ENCODE measurements around the gene DHX36.

The DHX36 gene

DNA sequence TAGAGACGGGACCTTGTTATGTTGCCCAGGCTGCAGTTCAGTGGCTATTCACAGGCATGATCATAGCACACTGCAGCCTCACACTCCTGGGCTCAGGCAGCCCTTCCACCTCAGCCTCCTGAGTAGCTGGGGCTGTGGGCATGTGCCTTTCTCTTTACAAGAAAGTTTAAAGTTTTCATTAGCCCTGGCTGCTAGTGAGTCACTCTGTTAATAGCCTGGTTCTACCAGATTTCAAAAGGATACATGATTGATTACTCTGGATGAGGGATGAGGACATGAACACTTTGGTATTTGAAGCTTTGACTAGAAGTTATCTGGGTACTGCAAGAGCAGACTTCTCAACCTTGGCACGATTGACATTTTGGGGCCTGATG is 95.1 kb downstream of the DHX36 start:
- CTCF ChIA-PET: interaction anchor here (1.0 kb wide), 1 partner anchor 25 kb away, joined by 3 read pairs; no protein-coding TSS in a partner anchor
- no peak for TF ChIP-seq TARDBP (IDR thresholded peaks at IDR 0.05)
- no peak for TF ChIP-seq FOXK2 (IDR thresholded peaks at IDR 0.05)
- no peak for TF ChIP-seq ELF4 (IDR thresholded peaks at IDR 0.05)
- TF ChIP-seq SUZ12 (IDR thresholded peaks at IDR 0.05): no peak
- TF ChIP-seq LEF1 (IDR thresholded peaks at IDR 0.05; ENCODE audit: borderline replicate concordance): no peak
- TF ChIP-seq, protein P1, sequence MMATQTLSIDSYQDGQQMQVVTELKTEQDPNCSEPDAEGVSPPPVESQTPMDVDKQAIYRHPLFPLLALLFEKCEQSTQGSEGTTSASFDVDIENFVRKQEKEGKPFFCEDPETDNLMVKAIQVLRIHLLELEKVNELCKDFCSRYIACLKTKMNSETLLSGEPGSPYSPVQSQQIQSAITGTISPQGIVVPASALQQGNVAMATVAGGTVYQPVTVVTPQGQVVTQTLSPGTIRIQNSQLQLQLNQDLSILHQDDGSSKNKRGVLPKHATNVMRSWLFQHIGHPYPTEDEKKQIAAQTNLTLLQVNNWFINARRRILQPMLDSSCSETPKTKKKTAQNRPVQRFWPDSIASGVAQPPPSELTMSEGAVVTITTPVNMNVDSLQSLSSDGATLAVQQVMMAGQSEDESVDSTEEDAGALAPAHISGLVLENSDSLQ (IDR thresholded peaks at IDR 0.05): no peak
- no peak for TF ChIP-seq FOXA1 (IDR thresholded peaks at IDR 0.05)
- no peak for TF ChIP-seq FOXM1 (IDR thresholded peaks at IDR 0.05; ENCODE audit: borderline replicate concordance)
- TF ChIP-seq BHLHE40 (IDR thresholded peaks at IDR 0.05; ENCODE audit: borderline replicate concordance): no peak
- TF ChIP-seq SP1 (IDR thresholded peaks at IDR 0.05): no peak
- no peak for TF ChIP-seq HDGF (IDR thresholded peaks at IDR 0.05; ENCODE audit: borderline replicate concordance)
- TF ChIP-seq NFRKB (IDR thresholded peaks at IDR 0.05): no peak
- TF ChIP-seq L3MBTL2 (conservative IDR thresholded peaks at IDR 0.05): no peak
- no peak for DNase-seq (ENCODE audit: extremely low spot score)
- POLR2A ChIA-PET: no interaction called here

DNA sequence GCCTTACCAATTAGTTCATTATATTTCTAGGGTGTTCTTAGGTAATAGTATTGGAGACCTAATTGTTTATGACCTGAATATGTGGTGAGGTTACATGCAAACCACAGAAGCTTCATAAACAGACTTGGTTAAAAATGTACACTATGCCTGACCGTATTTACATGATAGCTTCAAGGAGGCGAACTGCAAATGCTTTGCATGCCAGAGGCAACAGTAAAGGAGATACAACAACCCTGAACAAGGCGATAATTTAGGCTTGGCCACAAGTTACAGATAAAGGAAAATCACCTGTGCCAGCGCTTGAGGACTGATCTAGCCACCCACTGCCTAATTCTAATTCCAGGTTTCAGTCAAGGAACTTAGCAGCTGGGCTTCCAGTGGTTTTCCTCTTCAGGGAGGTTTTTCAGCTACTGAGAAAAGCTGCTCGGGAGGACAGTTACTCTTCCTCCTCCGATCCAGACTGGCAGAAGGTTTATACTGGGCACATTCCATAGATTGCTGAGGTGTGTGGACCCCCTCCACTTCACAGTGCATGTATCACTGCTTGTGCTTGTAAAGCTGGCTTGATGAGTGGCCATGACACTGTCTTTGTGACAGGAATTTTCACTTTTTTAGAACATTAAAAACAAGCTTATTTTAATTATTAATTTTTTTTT is 95.6 kb downstream of the DHX36 start:
- DNase-seq (ENCODE audit: extremely low spot score): no peak
- no peak for TF ChIP-seq BHLHE40 (IDR thresholded peaks at IDR 0.05; ENCODE audit: borderline replicate concordance)
- TF ChIP-seq ELF4 (IDR thresholded peaks at IDR 0.05): no peak
- no peak for TF ChIP-seq NFRKB (IDR thresholded peaks at IDR 0.05)
- TF ChIP-seq ZNF384 (IDR thresholded peaks at IDR 0.05): no peak
- no peak for TF ChIP-seq TARDBP (IDR thresholded peaks at IDR 0.05)
- no peak for TF ChIP-seq SP1 (IDR thresholded peaks at IDR 0.05)
- TF ChIP-seq CTBP1 (IDR thresholded peaks at IDR 0.05; ENCODE audit: borderline replicate concordance): no peak
- TF ChIP-seq ARNT (IDR thresholded peaks at IDR 0.05): no peak
- TF ChIP-seq SUZ12 (IDR thresholded peaks at IDR 0.05): no peak
- TF ChIP-seq, protein P1 (IDR thresholded peaks at IDR 0.05): no peak
- ChIA-PET CTCF (interaction anchor here (1.0 kb wide), 1 partner anchor 25 kb away, joined by 3 read pairs; no protein-coding TSS in a partner anchor), POLR2A (no interaction called here)

DNA sequence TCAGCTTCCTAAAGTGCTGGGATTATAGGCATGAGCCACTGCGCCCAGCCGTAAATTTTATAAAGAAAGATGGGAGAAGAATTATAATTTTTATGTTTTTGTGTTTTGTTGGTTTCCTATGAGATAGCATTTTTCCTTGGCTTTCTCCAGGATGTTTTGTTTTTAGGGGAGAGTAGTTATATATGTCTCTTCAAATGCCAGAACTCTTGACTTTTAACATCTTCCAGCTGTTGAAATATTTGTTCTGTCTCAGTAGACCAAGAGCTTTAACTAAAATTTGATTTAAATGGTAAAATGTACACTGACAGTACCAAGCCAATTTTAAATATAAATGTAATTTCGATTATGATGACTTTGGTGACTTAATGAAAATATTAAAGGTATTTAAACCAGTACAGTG is 96.8 kb downstream of the DHX36 start:
- ChIA-PET CTCF (no interaction called here), POLR2A (no interaction called here)
- DNase-seq (ENCODE audit: extremely low spot score): no peak
- TF ChIP-seq HDGF (IDR thresholded peaks at IDR 0.05; ENCODE audit: borderline replicate concordance) (no peak), FOXK2 (IDR thresholded peaks at IDR 0.05) (no peak), ZNF384 (IDR thresholded peaks at IDR 0.05) (no peak), TARDBP (IDR thresholded peaks at IDR 0.05) (no peak), LEF1 (IDR thresholded peaks at IDR 0.05; ENCODE audit: borderline replicate concordance) (no peak), BHLHE40 (IDR thresholded peaks at IDR 0.05; ENCODE audit: borderline replicate concordance) (no peak), FOXA1 (IDR thresholded peaks at IDR 0.05) (no peak), L3MBTL2 (conservative IDR thresholded peaks at IDR 0.05) (no peak), SP1 (IDR thresholded peaks at IDR 0.05) (no peak), NFRKB (IDR thresholded peaks at IDR 0.05) (no peak), SUZ12 (IDR thresholded peaks at IDR 0.05) (no peak)
- TF ChIP-seq, protein P1 (IDR thresholded peaks at IDR 0.05): no peak

DNA sequence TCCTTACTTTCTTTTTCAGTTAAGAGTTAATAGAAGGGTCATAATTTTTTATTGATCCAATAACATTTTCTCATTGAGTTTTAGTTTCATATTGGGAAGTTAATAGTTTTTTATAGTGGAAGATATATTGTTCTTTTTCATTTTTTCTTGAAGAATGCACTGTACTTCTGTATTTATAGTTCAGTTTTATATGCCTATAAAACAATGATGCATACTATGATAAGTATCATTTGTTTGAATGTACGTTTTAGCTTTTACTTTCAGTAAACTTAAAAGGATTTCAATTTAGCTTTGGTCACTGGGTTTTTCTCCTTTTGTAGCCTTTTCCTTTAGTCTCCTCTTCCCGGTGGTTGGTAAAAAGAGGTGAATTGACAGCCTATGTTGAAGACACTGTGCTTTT is 98.8 kb downstream of the DHX36 start:
- TF ChIP-seq FOXK2 (IDR thresholded peaks at IDR 0.05) (no peak), TARDBP (IDR thresholded peaks at IDR 0.05) (no peak), ZNF384 (IDR thresholded peaks at IDR 0.05) (no peak), FOXA1 (IDR thresholded peaks at IDR 0.05) (no peak), NFRKB (IDR thresholded peaks at IDR 0.05) (no peak), BHLHE40 (IDR thresholded peaks at IDR 0.05; ENCODE audit: borderline replicate concordance) (no peak), FOXM1 (IDR thresholded peaks at IDR 0.05; ENCODE audit: borderline replicate concordance) (no peak), HDGF (IDR thresholded peaks at IDR 0.05; ENCODE audit: borderline replicate concordance) (no peak), ELF4 (IDR thresholded peaks at IDR 0.05) (no peak), SP1 (IDR thresholded peaks at IDR 0.05) (no peak), LEF1 (IDR thresholded peaks at IDR 0.05; ENCODE audit: borderline replicate concordance) (no peak), CTBP1 (IDR thresholded peaks at IDR 0.05; ENCODE audit: borderline replicate concordance) (no peak), ARNT (IDR thresholded peaks at IDR 0.05) (no peak)
- TF ChIP-seq, protein P1 (IDR thresholded peaks at IDR 0.05): no peak
- ChIA-PET CTCF (no interaction called here), POLR2A (no interaction called here)
- no peak for DNase-seq (ENCODE audit: extremely low spot score)

DNA sequence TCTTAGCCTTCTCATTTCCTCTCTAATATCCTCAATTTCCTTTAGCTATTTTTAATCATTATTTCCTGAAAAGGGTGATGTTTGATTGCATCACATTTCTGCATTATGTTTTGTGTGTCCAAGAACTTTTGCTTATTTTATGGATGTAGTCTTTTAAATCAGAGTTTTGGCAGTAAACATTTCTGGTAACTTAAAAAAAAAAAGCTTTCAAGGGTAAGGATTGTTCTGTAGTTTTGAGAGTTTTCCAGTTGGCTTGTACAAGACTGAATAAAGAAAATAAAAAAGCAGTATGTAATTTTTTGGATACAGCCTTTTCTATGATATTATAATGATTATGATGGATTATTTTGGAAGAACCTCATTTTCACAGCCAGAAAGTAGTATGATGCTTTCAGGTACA is 99.4 kb downstream of the DHX36 start:
- no peak for DNase-seq (ENCODE audit: extremely low spot score)
- CTCF ChIA-PET: no interaction called here
- POLR2A ChIA-PET: no interaction called here
- TF ChIP-seq ARNT (IDR thresholded peaks at IDR 0.05): no peak
- TF ChIP-seq CTBP1 (IDR thresholded peaks at IDR 0.05; ENCODE audit: borderline replicate concordance): no peak
- TF ChIP-seq, protein P1 (IDR thresholded peaks at IDR 0.05): no peak
- no peak for TF ChIP-seq FOXA1 (IDR thresholded peaks at IDR 0.05)

All from HEK293T (cell line).